T-helper 2 cell treated with Interferon-gamma antibody and Interleukin-4, amounts not matched to agents 5 μg/mL and 100 μg/mL, for 36 hours (primary cell): ENCODE results near the gene NDST1.

Experiments
- DNase-seq: peaks from one replicate; pipeline ENCODE4 v3.0.0; 2021; ENCODE audit warnings: low spot score
- H3K27ac Mint-ChIP-seq: one replicate; pipeline ENCODE4 v1.8.0; 2021; ENCODE audit warnings: mild to moderate bottlenecking, mixed read lengths
- H3K27me3 Mint-ChIP-seq: one replicate; pipeline ENCODE4 v1.8.0; 2021; ENCODE audit warnings: low read depth, mixed read lengths
- H3K36me3 Mint-ChIP-seq: one replicate; pipeline ENCODE4 v1.8.0; 2021; ENCODE audit warnings: low read depth, mixed read lengths
- H3K4me1 Mint-ChIP-seq: one replicate; pipeline ENCODE4 v1.8.0; 2021; ENCODE audit warnings: low read depth, mixed read lengths
- H3K4me3 Mint-ChIP-seq: one replicate; pipeline ENCODE4 v1.8.0; 2022; ENCODE audit warnings: mild to moderate bottlenecking, moderate library complexity, mixed read lengths
- H3K9me3 Mint-ChIP-seq: one replicate; pipeline ENCODE4 v1.8.0; 2021; ENCODE audit warnings: mixed read lengths

NDST1 gene

GRCh38 chr5:150497274-150497988 lies 10.5 kb upstream of the NDST1 start:
- no peak overlapping the region for H3K4me3 Mint-ChIP-seq
- no peaks in the 10 kb centered on the region for H3K27me3 Mint-ChIP-seq
- H3K27ac Mint-ChIP-seq = no peak overlapping the region
- no peaks in the 10 kb centered on the region for H3K4me1 Mint-ChIP-seq
- H3K9me3 Mint-ChIP-seq = no peaks in the 10 kb centered on the region
- DNase-seq = no peak
- H3K36me3 Mint-ChIP-seq = no peaks in the 10 kb centered on the region

GRCh38 chr5:150497989-150498317 lies 10.0 kb upstream of the NDST1 start:
- Mint-ChIP-seq H3K27me3 (no peaks in the 10 kb centered on the region), H3K4me3 (no peak overlapping the region), H3K36me3 (no peaks in the 10 kb centered on the region), H3K9me3 (no peaks in the 10 kb centered on the region), H3K4me1 (no peaks in the 10 kb centered on the region), H3K27ac (no peak overlapping the region)
- DNase-seq = no peak

GRCh38 chr5:150498501-150498900 lies 9.4 kb upstream of the NDST1 start:
- Mint-ChIP-seq H3K4me1 (no peaks in the 10 kb centered on the region), H3K27me3 (no peaks in the 10 kb centered on the region), H3K9me3 (no peaks in the 10 kb centered on the region), H3K4me3 (no peak overlapping the region), H3K36me3 (no peaks in the 10 kb centered on the region), H3K27ac (no peak overlapping the region)
- DNase-seq = no peak

- Mint-ChIP-seq H3K27me3 (no peaks in the 10 kb centered on the region), H3K36me3 (no peaks in the 10 kb centered on the region), H3K4me3 (no peak overlapping the region), H3K9me3 (no peaks in the 10 kb centered on the region), H3K4me1 (no peaks in the 10 kb centered on the region), H3K27ac (no peak overlapping the region)
- no peak for DNase-seq
Observed at GRCh38 chr5:150498971-150499370, 9.0 kb upstream of the NDST1 start.

GRCh38 chr5:150499437-150499956 lies 8.4 kb upstream of the NDST1 start:
- H3K4me3 Mint-ChIP-seq = no peak overlapping the region
- no peak overlapping the region for H3K27ac Mint-ChIP-seq
- H3K27me3 Mint-ChIP-seq = no peaks in the 10 kb centered on the region
- no peaks in the 10 kb centered on the region for H3K36me3 Mint-ChIP-seq
- H3K4me1 Mint-ChIP-seq = no peaks in the 10 kb centered on the region
- no peaks in the 10 kb centered on the region for H3K9me3 Mint-ChIP-seq
- DNase-seq = no peak

GRCh38 chr5:150500328-150500841 lies 7.5 kb upstream of the NDST1 start:
- H3K4me1 Mint-ChIP-seq = no peaks in the 10 kb centered on the region
- H3K36me3 Mint-ChIP-seq = no peaks in the 10 kb centered on the region
- no peaks in the 10 kb centered on the region for H3K27me3 Mint-ChIP-seq
- H3K9me3 Mint-ChIP-seq = no peaks in the 10 kb centered on the region
- H3K27ac Mint-ChIP-seq = no peak overlapping the region
- no peak for DNase-seq
- H3K4me3 Mint-ChIP-seq = no peak overlapping the region

GRCh38 chr5:150500905-150501304 lies 7.0 kb upstream of the NDST1 start:
- Mint-ChIP-seq H3K27ac (no peak overlapping the region), H3K27me3 (no peaks in the 10 kb centered on the region), H3K4me3 (no peak overlapping the region), H3K9me3 (no peaks in the 10 kb centered on the region), H3K4me1 (no peaks in the 10 kb centered on the region), H3K36me3 (no peaks in the 10 kb centered on the region)
- no peak for DNase-seq

- no peaks in the 10 kb centered on the region for H3K36me3 Mint-ChIP-seq
- H3K4me3 Mint-ChIP-seq = no peak overlapping the region
- no peaks in the 10 kb centered on the region for H3K27me3 Mint-ChIP-seq
- no peaks in the 10 kb centered on the region for H3K4me1 Mint-ChIP-seq
- no peak for DNase-seq
- H3K27ac Mint-ChIP-seq = no peak overlapping the region
- H3K9me3 Mint-ChIP-seq = no peaks in the 10 kb centered on the region
Observed at GRCh38 chr5:150502106-150502505, 5.8 kb upstream of the NDST1 start.

GRCh38 chr5:150502847-150503246 lies 5.1 kb upstream of the NDST1 start:
- H3K9me3 Mint-ChIP-seq = no peaks in the 10 kb centered on the region
- H3K4me1 Mint-ChIP-seq = no peaks in the 10 kb centered on the region
- no peak overlapping the region for H3K4me3 Mint-ChIP-seq
- no peak for DNase-seq
- no peaks in the 10 kb centered on the region for H3K27me3 Mint-ChIP-seq
- no peaks in the 10 kb centered on the region for H3K36me3 Mint-ChIP-seq
- H3K27ac Mint-ChIP-seq = no peak overlapping the region

GRCh38 chr5:150503386-150503785 lies 4.5 kb upstream of the NDST1 start:
- H3K27ac Mint-ChIP-seq = no peak overlapping the region

GRCh38 chr5:150503977-150504620 lies 3.8 kb upstream of the NDST1 start:
- Mint-ChIP-seq H3K36me3 (no peaks in the 10 kb centered on the region), H3K27me3 (no peaks in the 10 kb centered on the region), H3K9me3 (no peaks in the 10 kb centered on the region), H3K4me1 (no peaks in the 10 kb centered on the region), H3K4me3 (no peak overlapping the region), H3K27ac (no peak overlapping the region)
- no peak for DNase-seq

More at GRCh38 chr5:150503386-150503785, 4.5 kb upstream of the NDST1 start:
- no peaks in the 10 kb centered on the region for H3K36me3 Mint-ChIP-seq
- H3K27me3 Mint-ChIP-seq = no peaks in the 10 kb centered on the region
- no peak for DNase-seq
- no peaks in the 10 kb centered on the region for H3K9me3 Mint-ChIP-seq
- H3K4me1 Mint-ChIP-seq = no peaks in the 10 kb centered on the region
- H3K4me3 Mint-ChIP-seq = no peak overlapping the region

- Mint-ChIP-seq H3K4me3 (no peak overlapping the region), H3K27ac (no peak overlapping the region), H3K27me3 (no peaks in the 10 kb centered on the region), H3K4me1 (no peaks in the 10 kb centered on the region), H3K9me3 (no peaks in the 10 kb centered on the region), H3K36me3 (no peaks in the 10 kb centered on the region)
- no peak for DNase-seq
Observed at GRCh38 chr5:150505041-150505511, 2.9 kb upstream of the NDST1 start.

GRCh38 chr5:150505816-150506215 lies 2.1 kb upstream of the NDST1 start:
- H3K4me1 Mint-ChIP-seq = no peaks in the 10 kb centered on the region
- H3K36me3 Mint-ChIP-seq = no peaks in the 10 kb centered on the region
- DNase-seq = no peak
- H3K27ac Mint-ChIP-seq = no peak overlapping the region
- H3K4me3 Mint-ChIP-seq = no peak overlapping the region
- no peaks in the 10 kb centered on the region for H3K27me3 Mint-ChIP-seq
- H3K9me3 Mint-ChIP-seq = no peaks in the 10 kb centered on the region

GRCh38 chr5:150506571-150507473 lies 1.1 kb upstream of the NDST1 start:
- H3K36me3 Mint-ChIP-seq = no peaks in the 10 kb centered on the region
- no peaks in the 10 kb centered on the region for H3K4me1 Mint-ChIP-seq
- no peak overlapping the region for H3K27ac Mint-ChIP-seq
- no peak for DNase-seq
- no peaks in the 10 kb centered on the region for H3K27me3 Mint-ChIP-seq
- H3K9me3 Mint-ChIP-seq = no peaks in the 10 kb centered on the region
- no peak overlapping the region for H3K4me3 Mint-ChIP-seq
